Measurements from ENCODE around the gene RGS12. TPM values are rescaled to one million over a fixed set of nuclear protein-coding genes. Genes with fewer than 3 reads are reported as not detected.

Gene RGS12
- polyA plus RNA-seq, 2 of the 4 experiments (the other 2 are of a cell fraction): 7.4 to 8.9 TPM

GRCh38 chr4:3316146-3316545 lies 23.3 kb downstream of the RGS12 start:
- no peak for TF ChIP-seq RFX5 (IDR thresholded peaks at IDR 0.05)
- TF ChIP-seq FOSL2 (IDR thresholded peaks at IDR 0.05): no peak
- TF ChIP-seq FOSL2 (CRISPR knock-in tag; IDR thresholded peaks at IDR 0.05): no peak
- no peak for TF ChIP-seq NFE2L2 (conservative IDR thresholded peaks at IDR 0.05; ENCODE audit: low read length)
- no peak for TF ChIP-seq RAD21 (conservative IDR thresholded peaks at IDR 0.05 in 1 of 2, IDR thresholded peaks at IDR 0.05 in 1 of 2)
- no peak for TF ChIP-seq CHD4 (IDR thresholded peaks at IDR 0.05; ENCODE audit: borderline replicate concordance)
- no peak for TF ChIP-seq POLR2A (IDR thresholded peaks at IDR 0.05; ENCODE audit: low read length)
- TF ChIP-seq TFCP2L1 (CRISPR knock-in tag; IDR thresholded peaks at IDR 0.05): no peak
- no peak for TF ChIP-seq GATA3 (IDR thresholded peaks at IDR 0.05; ENCODE audit: borderline replicate concordance)
- TF ChIP-seq ZSCAN20 (CRISPR knock-in tag; IDR thresholded peaks at IDR 0.05): no peak
- TF ChIP-seq NPAS2 (CRISPR knock-in tag; IDR thresholded peaks at IDR 0.05; ENCODE audit: borderline replicate concordance): no peak
- TF ChIP-seq, protein P1, sequence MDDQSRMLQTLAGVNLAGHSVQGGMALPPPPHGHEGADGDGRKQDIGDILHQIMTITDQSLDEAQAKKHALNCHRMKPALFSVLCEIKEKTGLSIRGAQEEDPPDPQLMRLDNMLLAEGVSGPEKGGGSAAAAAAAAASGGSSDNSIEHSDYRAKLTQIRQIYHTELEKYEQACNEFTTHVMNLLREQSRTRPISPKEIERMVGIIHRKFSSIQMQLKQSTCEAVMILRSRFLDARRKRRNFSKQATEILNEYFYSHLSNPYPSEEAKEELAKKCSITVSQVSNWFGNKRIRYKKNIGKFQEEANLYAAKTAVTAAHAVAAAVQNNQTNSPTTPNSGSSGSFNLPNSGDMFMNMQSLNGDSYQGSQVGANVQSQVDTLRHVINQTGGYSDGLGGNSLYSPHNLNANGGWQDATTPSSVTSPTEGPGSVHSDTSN (IDR thresholded peaks at IDR 0.05): no peak
- no peak for TF ChIP-seq ZNF302 (CRISPR knock-in tag; IDR thresholded peaks at IDR 0.05)
- no peak for TF ChIP-seq KDM1A (IDR thresholded peaks at IDR 0.05; ENCODE audit: low read depth)
- no peak for TF ChIP-seq CEBPB (IDR thresholded peaks at IDR 0.05)
- TF ChIP-seq EHF (CRISPR knock-in tag; IDR thresholded peaks at IDR 0.05): no peak
- TF ChIP-seq SMC3 (IDR thresholded peaks at IDR 0.05): no peak
- TF ChIP-seq POLR2AphosphoS2 (conservative IDR thresholded peaks at IDR 0.05; ENCODE audit: low read length): no peak
- TF ChIP-seq HOXB13 (CRISPR knock-in tag; IDR thresholded peaks at IDR 0.05; ENCODE audit: low read depth): no peak
- TF ChIP-seq USF2 (IDR thresholded peaks at IDR 0.05): no peak
- DNase-seq (ENCODE audit: low read depth in 1 of 2, low spot score in 1 of 2): no peak
- H3K4me3 ChIP-seq: no peak overlapping the region
- CTCF ChIA-PET: no interaction called here
- POLR2A ChIA-PET: no interaction called here
- ATAC-seq: no peak
- H3K4me2 ChIP-seq: no peak overlapping the region
- WGBS (ENCODE audit: missing lambda C conversion rate): 94% methylated on average over 18 of the region's 18 CpGs
- H3K9me3 ChIP-seq: no peaks in the 10 kb centered on the region
- no peaks in the 10 kb centered on the region for H3K4me1 ChIP-seq
- H3K27ac ChIP-seq: no peak overlapping the region
- FAIRE-seq: no peak

DNA sequence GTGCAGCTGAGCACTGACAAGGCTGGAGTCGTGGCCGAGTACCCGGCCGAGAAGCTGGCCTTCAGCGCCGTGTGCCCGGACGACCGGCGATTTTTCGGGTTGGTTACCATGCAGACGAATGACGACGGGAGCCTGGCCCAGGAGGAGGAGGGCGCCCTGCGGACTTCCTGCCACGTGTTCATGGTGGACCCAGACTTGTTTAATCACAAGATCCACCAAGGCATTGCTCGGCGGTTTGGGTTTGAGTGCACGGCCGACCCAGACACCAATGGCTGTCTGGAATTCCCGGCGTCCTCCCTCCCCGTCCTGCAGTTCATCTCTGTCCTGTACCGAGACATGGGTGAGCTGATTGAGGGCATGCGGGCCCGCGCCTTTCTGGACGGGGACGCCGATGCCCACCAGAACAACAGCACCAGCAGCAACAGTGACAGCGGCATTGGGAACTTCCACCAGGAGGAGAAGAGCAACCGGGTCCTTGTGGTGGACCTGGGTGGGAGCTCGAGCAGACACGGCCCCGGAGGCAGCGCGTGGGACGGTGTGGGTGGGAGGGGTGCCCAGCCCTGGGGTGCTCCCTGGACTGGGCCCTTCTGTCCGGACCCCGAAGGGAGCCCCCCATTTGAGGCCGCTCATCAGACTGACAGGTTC lies 24.3 kb downstream of the RGS12 start:
- H3K4me1 ChIP-seq: no peaks in the 10 kb centered on the region
- WGBS (ENCODE audit: missing lambda C conversion rate): 93% methylated on average over 29 of the region's 42 CpGs
- no peak overlapping the region for H3K4me2 ChIP-seq
- no peaks in the 10 kb centered on the region for H3K9me3 ChIP-seq
- POLR2A ChIA-PET: interaction anchor here (0.5 kb wide), 1 partner anchor 1130 kb away, joined by 5 read pairs; no protein-coding TSS in a partner anchor
- DNase-seq (ENCODE audit: low read depth in 1 of 2, low spot score in 1 of 2) (no peak), ATAC-seq (no peak), FAIRE-seq (no peak)
- CTCF ChIA-PET: interaction anchor here (0.8 to 1.7 kb wide), 3 partner anchors 11 to 163 kb away, joined by 3 to 4 read pairs (median 3); no protein-coding TSS in a partner anchor
- H3K27ac ChIP-seq: no peak overlapping the region
- no peak overlapping the region for H3K4me3 ChIP-seq
- TF ChIP-seq CEBPB (IDR thresholded peaks at IDR 0.05) (no peak), POLR2A (IDR thresholded peaks at IDR 0.05; ENCODE audit: low read length) (no peak), RAD21 (conservative IDR thresholded peaks at IDR 0.05 in 1 of 2, IDR thresholded peaks at IDR 0.05 in 1 of 2) (no peak), RARB (CRISPR knock-in tag; IDR thresholded peaks at IDR 0.05) (no peak), NFE2L2 (conservative IDR thresholded peaks at IDR 0.05; ENCODE audit: low read length) (no peak)

DNA sequence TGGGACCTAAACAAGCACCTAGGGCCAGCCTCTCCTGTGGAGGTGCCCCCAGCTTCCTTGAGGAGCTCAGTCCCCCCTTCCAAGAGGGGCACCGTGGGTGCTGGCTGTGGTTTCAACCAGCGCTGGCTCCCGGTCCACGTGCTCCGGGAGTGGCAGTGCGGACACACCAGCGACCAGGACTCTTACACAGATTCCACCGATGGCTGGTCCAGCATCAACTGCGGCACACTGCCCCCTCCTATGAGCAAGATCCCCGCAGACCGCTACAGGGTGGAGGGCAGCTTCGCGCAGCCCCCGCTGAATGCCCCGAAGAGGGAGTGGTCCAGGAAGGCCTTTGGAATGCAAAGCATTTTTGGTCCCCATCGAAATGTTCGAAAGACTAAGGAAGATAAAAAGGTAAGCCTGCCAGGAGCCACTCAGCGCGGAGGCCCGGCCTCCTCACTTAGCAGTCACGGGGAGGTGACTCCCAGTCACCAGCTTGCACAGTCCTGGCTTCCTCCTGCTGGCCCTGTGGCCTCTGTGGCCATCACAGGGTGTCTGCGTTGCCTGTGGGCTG lies 24.9 kb downstream of the RGS12 start:
- DNase-seq (ENCODE audit: low read depth in 1 of 2, low spot score in 1 of 2) (no peak), ATAC-seq (no peak), FAIRE-seq (no peak)
- CTCF ChIA-PET: interaction anchor here (0.8 to 1.7 kb wide), 4 partner anchors 11 to 162 kb away, joined by 3 to 6 read pairs (median 4); no protein-coding TSS in a partner anchor
- H3K4me1 ChIP-seq: no peaks in the 10 kb centered on the region
- WGBS (ENCODE audit: missing lambda C conversion rate): 90% methylated on average over 11 of the region's 22 CpGs
- no peak overlapping the region for H3K27ac ChIP-seq
- H3K4me3 ChIP-seq: no peak overlapping the region
- POLR2A ChIA-PET: no interaction called here
- no peaks in the 10 kb centered on the region for H3K9me3 ChIP-seq
- no peak overlapping the region for H3K4me2 ChIP-seq
- no peak for TF ChIP-seq HMGXB4 (CRISPR knock-in tag; IDR thresholded peaks at IDR 0.05; ENCODE audit: borderline replicate concordance)
- TF ChIP-seq ZC3H11A (IDR thresholded peaks at IDR 0.05): no peak
- no peak for TF ChIP-seq HOXB5 (CRISPR knock-in tag; IDR thresholded peaks at IDR 0.05)
- no peak for TF ChIP-seq USF2 (IDR thresholded peaks at IDR 0.05)
- no peak for TF ChIP-seq FOSL2 (IDR thresholded peaks at IDR 0.05)
- no peak for TF ChIP-seq FOSL2 (CRISPR knock-in tag; IDR thresholded peaks at IDR 0.05)
- TF ChIP-seq KDM1A (IDR thresholded peaks at IDR 0.05; ENCODE audit: low read depth): no peak
- no peak for TF ChIP-seq NR3C1 (IDR thresholded peaks at IDR 0.05)
- TF ChIP-seq HEYL (CRISPR knock-in tag; IDR thresholded peaks at IDR 0.05): no peak
- TF ChIP-seq RFX5 (IDR thresholded peaks at IDR 0.05): no peak
- TF ChIP-seq SMC3 (IDR thresholded peaks at IDR 0.05): no peak
- TF ChIP-seq, protein P2, sequence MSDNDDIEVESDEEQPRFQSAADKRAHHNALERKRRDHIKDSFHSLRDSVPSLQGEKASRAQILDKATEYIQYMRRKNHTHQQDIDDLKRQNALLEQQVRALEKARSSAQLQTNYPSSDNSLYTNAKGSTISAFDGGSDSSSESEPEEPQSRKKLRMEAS (IDR thresholded peaks at IDR 0.05): no peak
- TF ChIP-seq HOXA7 (CRISPR knock-in tag; IDR thresholded peaks at IDR 0.05): no peak
- TF ChIP-seq CHD4 (IDR thresholded peaks at IDR 0.05; ENCODE audit: borderline replicate concordance): no peak
- TF ChIP-seq PHF8 (IDR thresholded peaks at IDR 0.05; ENCODE audit: borderline replicate concordance, low read depth): no peak
- no peak for TF ChIP-seq CHD2 (IDR thresholded peaks at IDR 0.05; ENCODE audit: low read length, partially characterized antibody)

All from A549 (cell line).